Lung (tissue), 12 donors: ENCODE measurements around the gene CDH4. TPM values are rescaled to one million over a fixed set of nuclear protein-coding genes. Genes with fewer than 3 reads are reported as not detected.

Source experiments
- ATAC-seq: fragments of 200-7000 bp; cut with Tn5 transposase; one replicate; pipeline ENCODE4 v1.9.1; 2020; ENCODE audit warnings: moderate number of reproducible peaks; ENCODE audit not compliant: insufficient read depth, low FRiP score
- DNase-seq, 3 donors: peaks; one replicate each; pipeline ENCODE4 v3.0.0-alpha.2; 2013 to 2017
- H3K27ac ChIP-seq, 2 donors: one replicate each; pipeline ENCODE4 v1.5.1; 2013; ENCODE audit warnings: mild to moderate bottlenecking in 2 of 2, moderate library complexity in 2 of 2, control low read depth in 1 of 2, inconsistent platforms in 1 of 2, low read depth in 1 of 2, low read length in 1 of 2
- H3K27me3 ChIP-seq, 3 donors: one replicate each; pipeline ENCODE4 v1.5.1; 2013; ENCODE audit warnings: low read length in 2 of 3; ENCODE audit not compliant: control insufficient read depth in 3 of 3, insufficient read depth in 3 of 3
- H3K36me3 ChIP-seq, 4 donors: one replicate each; pipeline ENCODE4 v1.5.1; 2013; ENCODE audit warnings: low read length in 4 of 4, mild to moderate bottlenecking in 1 of 4, moderate library complexity in 1 of 4; ENCODE audit not compliant: control insufficient read depth in 4 of 4, insufficient read depth in 4 of 4
- H3K4me1 ChIP-seq, 5 donors: one replicate each; pipeline ENCODE4 v1.5.1; 2013; ENCODE audit warnings: low read length in 5 of 5, mild to moderate bottlenecking in 2 of 5, moderate library complexity in 1 of 5; ENCODE audit not compliant: control insufficient read depth in 5 of 5, insufficient read depth in 5 of 5
- H3K4me3 ChIP-seq: one replicate; pipeline ENCODE4 v1.5.1; 2013; ENCODE audit warnings: mild to moderate bottlenecking, control low read depth, moderate library complexity
- H3K9ac ChIP-seq, 2 donors: one replicate each; pipeline ENCODE4 v1.5.1; 2013; ENCODE audit warnings: low read length in 2 of 2, control low read depth in 1 of 2; ENCODE audit not compliant: insufficient read depth in 1 of 2
- H3K9me3 ChIP-seq, 4 donors: one replicate each; pipeline ENCODE4 v1.5.1; 2013; ENCODE audit warnings: low read length in 3 of 4, mild to moderate bottlenecking in 1 of 4, moderate library complexity in 1 of 4; ENCODE audit not compliant: control insufficient read depth in 4 of 4, insufficient read depth in 3 of 4
- CTCF ChIP-seq: IDR thresholded peaks from 2 replicates; pipeline ENCODE4 v1.5.1; 2012; ENCODE audit warnings: mild to moderate bottlenecking; ENCODE audit errors: control extremely low read depth, extremely low read depth
- WGBS, 2 donors: extraction: QIAGEN DNeasy Blood & Tissue Kit; methylation state at CpG; one replicate each; pipeline ENCODE4 v1.1.7; 2013; 5-methylcytosine and 5-hydroxymethylcytosine counted together
- polyA plus RNA-seq, 2 donors: library from polyadenylated mRNA; stranded (reverse); fragments of 200-250 nt; gene quantifications; one replicate each; pipeline ENCODE4 v1.2.1, GENCODE V29; 2013
- total RNA-seq, 2 donors: library from RNA; depleted of rRNA in 1 of 2; stranded (reverse); fragments of >200 nt in 1 of 2; gene quantifications; one replicate each; pipeline ENCODE4 v1.2.1, GENCODE V29; 2014 to 2021
- donor health status: control.
- donor health status: control.
- donor health status: Bipolar disorder and iron deficiency.
- donor health status: healthy.
- donor health status: DM: yes; HTN: yes; CAD: no.

Gene CDH4
- total and polyA plus RNA-seq, 4 donors = 0.10 to 2.1 (median 0.34) TPM

GRCh38 chr20:61532736-61533135 is 280.7 kb downstream of the CDH4 start:
- WGBS, 2 donors = 81 to 86% methylated on average over 8 of the region's 8 CpGs
- DNase-seq = no peak
- H3K27me3 ChIP-seq = no peaks in the 10 kb centered on the region
- H3K4me3 ChIP-seq = no peak overlapping the region
- no peaks in the 10 kb centered on the region for H3K4me1 ChIP-seq
- no peak for ATAC-seq
- H3K27ac ChIP-seq = no peak overlapping the region
- no peaks in the 10 kb centered on the region for H3K9me3 ChIP-seq
- no peak for TF ChIP-seq CTCF
- H3K36me3 ChIP-seq = no peaks in the 10 kb centered on the region
- no peak overlapping the region for H3K9ac ChIP-seq

GRCh38 chr20:61533231-61533631 is 281.2 kb downstream of the CDH4 start:
- no peak for DNase-seq
- WGBS, 2 donors = 80 to 83% methylated on average over 18 of the region's 18 CpGs
- TF ChIP-seq CTCF = no peak
- Histone ChIP-seq H3K9me3 (no peaks in the 10 kb centered on the region), H3K36me3 (no peaks in the 10 kb centered on the region), H3K4me3 (no peak overlapping the region), H3K27ac (no peak overlapping the region), H3K9ac (no peak overlapping the region), H3K27me3 (no peaks in the 10 kb centered on the region), H3K4me1 (no peaks in the 10 kb centered on the region)
- ATAC-seq = no peak

- H3K36me3 ChIP-seq = no peaks in the 10 kb centered on the region
Measured at GRCh38 chr20:61534346-61534745, 282.3 kb downstream of the CDH4 start.

More at GRCh38 chr20:61534346-61534745, 282.3 kb downstream of the CDH4 start:
- no peaks in the 10 kb centered on the region for H3K27me3 ChIP-seq
- H3K4me3 ChIP-seq = no peak overlapping the region
- TF ChIP-seq CTCF = no peak
- H3K9ac ChIP-seq = no peak overlapping the region
- whole genome bisulfite sequencing, 2 donors = 85 to 93% methylated on average over 10 of the region's 10 CpGs
- no peaks in the 10 kb centered on the region for H3K9me3 ChIP-seq
- DNase-seq (no peak), ATAC-seq (no peak)
- no peak overlapping the region for H3K27ac ChIP-seq
- H3K4me1 ChIP-seq = no peaks in the 10 kb centered on the region
